Natural killer cell (primary cell): ENCODE measurements around the gene PDE4B. TPM values are rescaled to one million over a fixed set of nuclear protein-coding genes. Genes with fewer than 3 reads are reported as not detected.

Experiments used
- ATAC-seq, 3 donors: fragments of 150-1000 bp in 2 of 3; fragments of 200-7000 bp in 1 of 3; cut with Tn5 transposase; 1 replicate in 1 of 3; 2 replicates in 2 of 3; pipeline ENCODE4 v1.10.0; 2021; ENCODE audit warnings: mild to moderate bottlenecking in 2 of 3, moderate library complexity in 2 of 3
- DNase-seq, 2 donors: peaks; one replicate each; pipeline versions ENCODE4 v3.0.0 to v3.0.0-alpha.2; 2013 to 2021; ENCODE audit warnings: mixed read lengths in 1 of 2
- H3K27ac ChIP-seq: one replicate; pipeline ENCODE4 v1.5.1; 2013; ENCODE audit warnings: mild to moderate bottlenecking, low read length
- H3K27me3 ChIP-seq: one replicate; pipeline ENCODE4 v1.6.1; 2013; ENCODE audit warnings: low read length; ENCODE audit not compliant: control insufficient read depth, insufficient read depth
- H3K36me3 ChIP-seq: one replicate; pipeline ENCODE4 v1.6.1; 2013; ENCODE audit warnings: low read length; ENCODE audit not compliant: control insufficient read depth, insufficient read depth
- H3K4me1 ChIP-seq: one replicate; pipeline ENCODE4 v1.6.1; 2013; ENCODE audit warnings: low read length; ENCODE audit not compliant: control insufficient read depth, insufficient read depth
- H3K4me3 ChIP-seq: one replicate; pipeline ENCODE4 v1.5.1; 2013; ENCODE audit warnings: low read length
- H3K9me3 ChIP-seq: one replicate; pipeline ENCODE4 v1.6.1; 2013; ENCODE audit warnings: low read length; ENCODE audit not compliant: control insufficient read depth, insufficient read depth
- H3K27ac Mint-ChIP-seq, 2 donors: one replicate each; pipeline ENCODE4 v1.8.0; 2022; ENCODE audit warnings: mild to moderate bottlenecking in 2 of 2, mixed read lengths in 2 of 2, moderate library complexity in 1 of 2
- H3K27me3 Mint-ChIP-seq, 2 donors: one replicate each; pipeline ENCODE4 v1.8.0; 2022; ENCODE audit warnings: low read depth in 2 of 2, mixed read lengths in 2 of 2
- H3K36me3 Mint-ChIP-seq: one replicate; pipeline ENCODE4 v1.8.0; 2022; ENCODE audit warnings: mixed read lengths
- H3K4me1 Mint-ChIP-seq, 2 donors: one replicate each; pipeline ENCODE4 v1.8.0; 2022; ENCODE audit warnings: mixed read lengths in 2 of 2
- H3K4me3 Mint-ChIP-seq: one replicate; pipeline ENCODE4 v1.8.0; 2022; ENCODE audit warnings: mild to moderate bottlenecking, moderate library complexity, mixed read lengths
- H3K9me3 Mint-ChIP-seq, 2 donors: one replicate each; pipeline ENCODE4 v1.8.0; 2022; ENCODE audit warnings: mixed read lengths in 2 of 2
- CTCF ChIP-seq: fragments of 200-600 bp; IDR thresholded peaks from one replicate; pipeline ENCODE4 v1.8.0; 2022; ENCODE audit warnings: antibody characterized with exemption
- WGBS: methylation state at CpG from one replicate; pipeline ENCODE4 v1.1.7; 2013; ENCODE audit warnings: missing lambda C conversion rate; ENCODE audit not compliant: insufficient coverage; 5-methylcytosine and 5-hydroxymethylcytosine counted together
- intact Hi-C: fragments of 100-400 bp; cut with micrococcal nuclease; formaldehyde crosslinking; loops from one replicate; pipeline ENCODE4 v1.14.2; 2022
- total RNA-seq, 4 donors: library from RNA; stranded (reverse); fragments of 120-200 nt in 1 of 4; gene quantifications; one replicate each; pipeline versions ENCODE4 v1.2.3 to v1.2.4, GENCODE V29; 2013 to 2022

Gene PDE4B
- total RNA-seq, 3 donors from 2014 or later (not counting 1 experiment from before 2014, with no cell fraction given), result 18.0 to 42.4 (median 25.5) TPM

GRCh38 chr1:65995336-65995735 is 202.6 kb downstream of the PDE4B start:
- intact Hi-C loops, result no loop called here
- no peak for TF ChIP-seq CTCF
- no peaks in the 10 kb centered on the region for H3K36me3 Mint-ChIP-seq
- H3K36me3 ChIP-seq, result no peaks in the 10 kb centered on the region
- no peak overlapping the region for H3K27ac Mint-ChIP-seq
- peaks cover 9 to 12% of the 10 kb centered on the region in 2 donors for H3K27me3 Mint-ChIP-seq
- no peak for ATAC-seq
- no peak overlapping the region for H3K4me3 ChIP-seq
- no peaks in the 10 kb centered on the region for H3K9me3 ChIP-seq
- H3K4me1 ChIP-seq, result no peaks in the 10 kb centered on the region
- H3K4me1 Mint-ChIP-seq, result no peaks in the 10 kb centered on the region
- no peaks in the 10 kb centered on the region for H3K9me3 Mint-ChIP-seq
- DNase-seq, result no peak
- H3K4me3 Mint-ChIP-seq, result no peak overlapping the region
- 47% methylated on average over 4 of the region's 6 CpGs for WGBS
- H3K27me3 ChIP-seq, result no peaks in the 10 kb centered on the region
- no peak overlapping the region for H3K27ac ChIP-seq

- Mint-ChIP-seq H3K9me3 (no peaks in the 10 kb centered on the region), H3K36me3 (no peaks in the 10 kb centered on the region), H3K27me3 (peaks cover 9 to 12% of the 10 kb centered on the region in 2 donors), H3K27ac (no peak overlapping the region), H3K4me1 (no peaks in the 10 kb centered on the region), H3K4me3 (no peak overlapping the region)
- ATAC-seq (no peak), DNase-seq (no peak)
- no peaks in the 10 kb centered on the region for H3K36me3 ChIP-seq
- intact Hi-C loops, result no loop called here
- no peaks in the 10 kb centered on the region for H3K4me1 ChIP-seq
- H3K9me3 ChIP-seq, result no peaks in the 10 kb centered on the region
- no peak for TF ChIP-seq CTCF
- H3K27me3 ChIP-seq, result no peaks in the 10 kb centered on the region
- no peak overlapping the region for H3K27ac ChIP-seq
- H3K4me3 ChIP-seq, result no peak overlapping the region
These were observed 203.2 kb downstream of the PDE4B start for GRCh38 chr1:65995928-65996327.

- H3K27me3 Mint-ChIP-seq, result peaks cover 0 to 9% of the 10 kb centered on the region in 2 donors
- no peaks in the 10 kb centered on the region for H3K36me3 ChIP-seq
- ATAC-seq (no peak), DNase-seq (no peak)
- no peak overlapping the region for H3K27ac ChIP-seq
- no peak overlapping the region for H3K4me3 Mint-ChIP-seq
- no peaks in the 10 kb centered on the region for H3K9me3 Mint-ChIP-seq
- no peak for TF ChIP-seq CTCF
- H3K27me3 ChIP-seq, result no peaks in the 10 kb centered on the region
- no peak overlapping the region for H3K4me3 ChIP-seq
- WGBS, result 71% methylated on average over 1 of the region's 1 CpG
- H3K27ac Mint-ChIP-seq, result no peak overlapping the region
- no peaks in the 10 kb centered on the region for H3K36me3 Mint-ChIP-seq
- H3K9me3 ChIP-seq, result no peaks in the 10 kb centered on the region
- intact Hi-C loops, result no loop called here
- no peaks in the 10 kb centered on the region for H3K4me1 ChIP-seq
- H3K4me1 Mint-ChIP-seq, result no peaks in the 10 kb centered on the region
These were observed 205.0 kb downstream of the PDE4B start for GRCh38 chr1:65997693-65998092.

- DNase-seq, result no peak
- Histone ChIP-seq H3K27ac (no peak overlapping the region), H3K27me3 (no peaks in the 10 kb centered on the region), H3K4me1 (no peaks in the 10 kb centered on the region), H3K36me3 (no peaks in the 10 kb centered on the region), H3K4me3 (no peak overlapping the region), H3K9me3 (no peaks in the 10 kb centered on the region)
- intact Hi-C loops, result no loop called here
- 94% methylated on average over 6 of the region's 6 CpGs for WGBS
- no peak overlapping the region for H3K27ac Mint-ChIP-seq
- no peaks in the 10 kb centered on the region for H3K36me3 Mint-ChIP-seq
- ATAC-seq, result no peak
- no peaks in the 10 kb centered on the region for H3K9me3 Mint-ChIP-seq
- H3K4me3 Mint-ChIP-seq, result no peak overlapping the region
- no peak for TF ChIP-seq CTCF
- peaks cover 0 to 9% of the 10 kb centered on the region in 2 donors for H3K27me3 Mint-ChIP-seq
- no peaks in the 10 kb centered on the region for H3K4me1 Mint-ChIP-seq
These were observed 206.3 kb downstream of the PDE4B start for GRCh38 chr1:65998763-65999583.
